GM12878 (cell line): ENCODE data around the gene FAF1. TPM values are rescaled to one million over a fixed set of nuclear protein-coding genes. Genes with fewer than 3 reads are reported as not detected.

Experiments used
- ATAC-seq: fragments of 200-7000 bp; cut with Tn5 transposase; 3 replicates; pipeline ENCODE4 v1.9.1; 2020; ENCODE audit warnings: mild to moderate bottlenecking, moderate library complexity
- BruUV-seq: library from RNA; stranded (reverse); fragments of 400-500 nt; replicated peaks from 2 replicates; lab custom pipeline; 2021; lab: Mats Ljungman, UMichigan
- CTCF ChIA-PET: fragments of 300-600 bp; sonication (Branson Sonifier 250); formaldehyde crosslinking; extraction: SDS; loops from one replicate; lab custom pipeline; 2021; ENCODE audit warnings: inconsistent platforms; lab: Yijun Ruan, JAX
- POLR2A ChIA-PET: fragments of 350-600 bp; formaldehyde crosslinking; extraction: SDS; loops from one replicate; lab custom pipeline; 2021; ENCODE audit warnings: inconsistent platforms; lab: Charles Lee
- RAD21 ChIA-PET: fragments of 300-600 bp; sonication (Branson Sonifier 250); formaldehyde crosslinking; loops from one replicate; lab custom pipeline; 2023; ENCODE audit warnings: antibody characterized with exemption; ENCODE audit not compliant: unreplicated experiment; lab: Charles Lee
- SMC1A ChIA-PET: fragments of 300-600 bp; sonication (Branson Sonifier 250); formaldehyde crosslinking; loops from one replicate; lab custom pipeline; 2023; ENCODE audit not compliant: unreplicated experiment, uncharacterized antibody; lab: Charles Lee
- DNase-seq: peaks from one replicate; pipeline ENCODE4 v3.0.0-alpha.2; 2011; ENCODE audit warnings: low read depth, low spot score
- FAIRE-seq: peaks from 3 replicates; lab custom pipeline; 2011; peaks lifted over from hg19 to GRCh38; lab: Jason Lieb, UNC
- H2AFZ ChIP-seq: 2 replicates; pipeline ENCODE4 v1.6.0; 2011; ENCODE audit warnings: low read depth, low read length, control low read depth; ENCODE audit not compliant: control insufficient read depth
- H3K27ac ChIP-seq: 2 replicates; pipeline ENCODE4 v1.5.1; 2011; ENCODE audit warnings: control low read depth; ENCODE audit not compliant: control insufficient read depth, insufficient read depth
- H3K27me3 ChIP-seq, 2 experiments: replicated peaks in 1 of 2; 2 replicates each; pipeline versions ENCODE4 v1.6.0 to v1.6.1; 2011; ENCODE audit warnings: low read length in 1 of 2; ENCODE audit not compliant: control insufficient read depth in 2 of 2, insufficient read depth in 2 of 2
- H3K36me3 ChIP-seq, 2 experiments: 2 replicates each; pipeline ENCODE4 v1.5.1; 2011; ENCODE audit warnings: low read length in 1 of 2; ENCODE audit not compliant: control insufficient read depth in 2 of 2, insufficient read depth in 2 of 2
- H3K4me1 ChIP-seq: 2 replicates; pipeline ENCODE4 v1.6.1; 2011; ENCODE audit warnings: mild to moderate bottlenecking, low read length, moderate library complexity, mixed read lengths; ENCODE audit not compliant: control insufficient read depth, insufficient read depth
- H3K4me2 ChIP-seq: 2 replicates; pipeline ENCODE4 v1.6.0; 2011; ENCODE audit warnings: control low read depth; ENCODE audit not compliant: control insufficient read depth, insufficient read depth
- H3K4me3 ChIP-seq: fragments of 200-600 bp; sonication (generic); 2 replicates; pipeline ENCODE4 v1.5.1; 2016
- H3K79me2 ChIP-seq: 2 replicates; pipeline ENCODE4 v1.6.0; 2011; ENCODE audit warnings: low read length; ENCODE audit not compliant: control insufficient read depth, insufficient read depth
- H3K9ac ChIP-seq: 2 replicates; pipeline ENCODE4 v1.8.0; 2011; ENCODE audit warnings: low read length, control low read depth, mixed read lengths; ENCODE audit not compliant: control insufficient read depth, insufficient read depth
- H3K9me3 ChIP-seq: replicated peaks from 3 replicates; pipeline ENCODE4 v1.5.1; 2011; ENCODE audit warnings: mild to moderate bottlenecking, low read length; ENCODE audit not compliant: control insufficient read depth, insufficient read depth
- H4K20me1 ChIP-seq: 2 replicates; pipeline ENCODE4 v1.6.0; 2011; ENCODE audit not compliant: control insufficient read depth, insufficient read depth
- CEBPZ ChIP-seq: fragments of 150-350 bp; IDR thresholded peaks from 2 replicates; pipeline ENCODE4 v1.6.1; 2016; ENCODE audit warnings: low read depth, low read length
- JUNB ChIP-seq: IDR thresholded peaks from 2 replicates; pipeline ENCODE4 v1.6.1; 2016; ENCODE audit warnings: antibody characterized with exemption, mild to moderate bottlenecking
- MEF2A ChIP-seq: IDR thresholded peaks from 2 replicates; pipeline ENCODE4 v1.6.1; 2011; ENCODE audit warnings: low read depth, mild to moderate bottlenecking, low read length, moderate library complexity; ENCODE audit not compliant: insufficient read depth
- ZZZ3 ChIP-seq: IDR thresholded peaks from 2 replicates; pipeline ENCODE4 v1.6.1; 2011; ENCODE audit warnings: low read depth; ENCODE audit not compliant: control insufficient read depth, insufficient read length
- WGBS: methylation state at CpG from one replicate; pipeline ENCODE4 v1.1.6; 2016; ENCODE audit warnings: low lambda C conversion rate; ENCODE audit not compliant: insufficient replicate concordance, insufficient coverage; ENCODE audit errors: missing lambda C conversion rate; 5-methylcytosine and 5-hydroxymethylcytosine counted together
- in situ Hi-C: fragments of 300-500 bp; cut with MboI; formaldehyde crosslinking; loops from 9 replicates; pipeline ENCODE4 v1.14.3; 2018; ENCODE audit warnings: mixed read lengths
- intact Hi-C: fragments of 100-400 bp; cut with micrococcal nuclease; formaldehyde crosslinking; loops from one replicate; pipeline ENCODE4 v1.14.2; 2022; ENCODE audit not compliant: unreplicated experiment
- polyA plus RNA-seq, 11 experiments: library from polyadenylated mRNA; depleted of rRNA in 4 of 11; unstranded in 6 of 11; stranded (reverse) in 5 of 11; fragments of >200 nt; fragmentation: Nextera tagmentation in 4 of 11; fragmentation: Illumina TruSeq in 1 of 11; extraction: Ambion mirVana in 4 of 11; extraction: Trizol in 1 of 11; gene quantifications; 1 replicate in 1 of 11; 2 replicates in 10 of 11; pipeline versions ENCODE4 v1.2.1 to v1.2.3, GENCODE V29; 2011 to 2016; ENCODE audit warnings: inconsistent platforms in 2 of 11, missing spikeins in 2 of 11, low read depth in 1 of 11
- total RNA-seq, 4 experiments: library from RNA; depleted of rRNA in 3 of 4; stranded (reverse); fragments of >200 nt in 3 of 4; fragmentation: Illumina TruSeq in 1 of 4; extraction: Trizol in 1 of 4; gene quantifications; 2 replicates each; pipeline versions ENCODE4 v1.2.1 to v1.2.3, GENCODE V29; 2013 to 2021

Gene FAF1
- total and polyA plus RNA-seq, 10 of the 15 experiments (the other 5 are each of a cell fraction or from before 2014, with no cell fraction given), result 8.6 to 54.5 (median 23.7) TPM

GRCh38 chr1:50917138-50918137, 42.6 kb downstream of the FAF1 start:
- peak overlapping the region; percentile 47 for H3K4me2 ChIP-seq
- in situ Hi-C loops, result no loop called here
- no peaks in the 10 kb centered on the region for H3K27me3 ChIP-seq
- H4K20me1 ChIP-seq, result no peaks in the 10 kb centered on the region
- intact Hi-C loops, result no loop called here
- TF ChIP-seq ZZZ3 (no peak), CEBPZ (no peak), MEF2A (0 out of 2 replicates have a peak, but pooled peaks have one; percentile 27), JUNB (no peak)
- TF ChIP-seq, all 136 proteins: peak for 1
- peaks cover 39% of the 10 kb centered on the region for H3K79me2 ChIP-seq
- peaks cover 3% of the 10 kb centered on the region for H3K4me1 ChIP-seq
- CTCF ChIA-PET, result interaction anchor here (0.6 to 1.9 kb wide), 4 partner anchors 12 to 210 kb away, joined by 3 to 10 read pairs (median 4); no protein-coding TSS in a partner anchor
- no peak overlapping the region for H2AFZ ChIP-seq
- SMC1A ChIA-PET, result interaction anchor here (1.0 to 1.4 kb wide), 4 partner anchors 18 to 46 kb away, joined by 3 to 4 read pairs (median 3); no protein-coding TSS in a partner anchor
- RAD21 ChIA-PET, result interaction anchor here (1.4 kb wide), 1 partner anchor 272 kb away, joined by 3 read pairs; no protein-coding TSS in a partner anchor
- H3K36me3 ChIP-seq, result peaks cover 0 to 3% of the 10 kb centered on the region in 2 experiments; a peak in 1 of 4 replicates
- H3K9me3 ChIP-seq, result peaks cover 10% of the 10 kb centered on the region
- peak; percentile 15 for DNase-seq
- 3% methylated on average over 4 of the region's 4 CpGs for whole genome bisulfite sequencing
- POLR2A ChIA-PET, result no interaction called here
- peak; percentile 52 for ATAC-seq
- no peak overlapping the region for H3K9ac ChIP-seq
- no TSS peak for BruUV-seq
- peak; percentile 61 for FAIRE-seq
- peak overlapping the region; percentile 3; the same call in 1 of the 2 replicates for H3K4me3 ChIP-seq
- H3K27ac ChIP-seq, result peak overlapping the region; percentile 49
